Astrocyte (in vitro differentiated cells and primary cell): ENCODE measurements around the gene HRH2. TPM values are rescaled to one million over a fixed set of nuclear protein-coding genes. Genes with fewer than 3 reads are reported as not detected.

Experiments
- DNase-seq: peaks from one replicate; pipeline ENCODE4 v3.0.0-alpha.2; 2010; ENCODE audit warnings: low read depth
- FAIRE-seq: peaks from 2 replicates; lab custom pipeline; 2011; peaks lifted over from hg19 to GRCh38; lab: Jason Lieb, UNC
- H2AFZ ChIP-seq: 2 replicates; pipeline ENCODE4 v1.6.0; 2012; ENCODE audit warnings: low read depth, low read length, inconsistent platforms
- H3K27ac ChIP-seq: 2 replicates; pipeline ENCODE4 v1.5.1; 2011; ENCODE audit warnings: low read depth, low read length, inconsistent platforms
- H3K27me3 ChIP-seq: 2 replicates; pipeline ENCODE4 v1.6.0; 2011; ENCODE audit warnings: low read length, inconsistent platforms; ENCODE audit not compliant: insufficient read depth
- H3K36me3 ChIP-seq: 2 replicates; pipeline ENCODE4 v1.5.1; 2011; ENCODE audit warnings: low read length, inconsistent platforms; ENCODE audit not compliant: insufficient read depth
- H3K4me1 ChIP-seq: 2 replicates; pipeline ENCODE4 v1.5.1; 2011; ENCODE audit warnings: low read length, inconsistent platforms; ENCODE audit not compliant: insufficient read depth
- H3K4me2 ChIP-seq: 2 replicates; pipeline ENCODE4 v1.6.0; 2012; ENCODE audit warnings: low read length, inconsistent platforms
- H3K4me3 ChIP-seq: 2 replicates; pipeline ENCODE4 v1.5.1; 2011; ENCODE audit warnings: low read depth, mild to moderate bottlenecking, low read length, inconsistent platforms; ENCODE audit not compliant: insufficient read depth
- H3K79me2 ChIP-seq: 2 replicates; pipeline ENCODE4 v1.6.0; 2012; ENCODE audit warnings: mild to moderate bottlenecking, low read length, inconsistent platforms; ENCODE audit not compliant: insufficient read depth
- H3K9ac ChIP-seq: 2 replicates; pipeline ENCODE4 v1.6.0; 2012; ENCODE audit warnings: mild to moderate bottlenecking, low read length, inconsistent platforms
- H3K9me3 ChIP-seq: 2 replicates; pipeline ENCODE4 v1.5.1; 2012; ENCODE audit warnings: low read depth, mild to moderate bottlenecking, low read length, inconsistent platforms; ENCODE audit not compliant: insufficient read depth
- H4K20me1 ChIP-seq: 2 replicates; pipeline ENCODE4 v1.6.0; 2012; ENCODE audit warnings: low read length, inconsistent platforms; ENCODE audit not compliant: insufficient read depth
- H3K27ac Mint-ChIP-seq: one replicate; pipeline ENCODE4 v1.8.0; 2021; ENCODE audit warnings: mild to moderate bottlenecking, mixed read lengths; ENCODE audit not compliant: unreplicated experiment
- H3K27me3 Mint-ChIP-seq: one replicate; pipeline ENCODE4 v1.8.0; 2021; ENCODE audit warnings: low read depth, mixed read lengths; ENCODE audit not compliant: unreplicated experiment
- H3K36me3 Mint-ChIP-seq: one replicate; pipeline ENCODE4 v1.8.0; 2021; ENCODE audit warnings: low read depth, mixed read lengths; ENCODE audit not compliant: unreplicated experiment
- H3K4me1 Mint-ChIP-seq: one replicate; pipeline ENCODE4 v1.8.0; 2021; ENCODE audit warnings: low read depth, mixed read lengths; ENCODE audit not compliant: unreplicated experiment
- H3K4me3 Mint-ChIP-seq: one replicate; pipeline ENCODE4 v1.8.0; 2021; ENCODE audit warnings: mild to moderate bottlenecking, moderate library complexity, mixed read lengths; ENCODE audit not compliant: unreplicated experiment
- H3K9me3 Mint-ChIP-seq: one replicate; pipeline ENCODE4 v1.8.0; 2021; ENCODE audit warnings: mild to moderate bottlenecking, mixed read lengths; ENCODE audit not compliant: unreplicated experiment
- EZH2 ChIP-seq: IDR thresholded peaks from 2 replicates; pipeline ENCODE4 v1.6.1; 2012; ENCODE audit warnings: mild to moderate bottlenecking, low read length, inconsistent platforms; ENCODE audit not compliant: insufficient read depth
- total RNA-seq: library from RNA; stranded (reverse); gene quantifications from 2 replicates; pipeline ENCODE4 v1.2.1, GENCODE V29; 2021
- TF ChIP-seq, protein P1 (sequence below): IDR thresholded peaks from 2 replicates; pipeline ENCODE4 v1.5.1; 2011; ENCODE audit warnings: low read depth, mild to moderate bottlenecking, inconsistent platforms, low read length, moderate library complexity; ENCODE audit not compliant: insufficient read depth

Gene HRH2
- total RNA-seq, 1 donor from 2014 or later, result 1.9 TPM

- Histone ChIP-seq H3K36me3 (no peaks in the 10 kb centered on the region), H3K27ac (no peak overlapping the region), H3K4me1 (no peaks in the 10 kb centered on the region), H3K9ac (no peak overlapping the region), H2AFZ (no peak overlapping the region), H3K9me3 (no peaks in the 10 kb centered on the region), H3K27me3 (no peaks in the 10 kb centered on the region), H3K79me2 (no peaks in the 10 kb centered on the region), H3K4me3 (no peak overlapping the region), H3K4me2 (no peak overlapping the region), H4K20me1 (no peaks in the 10 kb centered on the region)
- H3K9me3 Mint-ChIP-seq, result peaks cover 5% of the 10 kb centered on the region
- H3K4me1 Mint-ChIP-seq, result no peaks in the 10 kb centered on the region
- FAIRE-seq, result no peak
- H3K4me3 Mint-ChIP-seq, result no peak overlapping the region
- no peak overlapping the region for H3K27ac Mint-ChIP-seq
- TF ChIP-seq, protein P1, sequence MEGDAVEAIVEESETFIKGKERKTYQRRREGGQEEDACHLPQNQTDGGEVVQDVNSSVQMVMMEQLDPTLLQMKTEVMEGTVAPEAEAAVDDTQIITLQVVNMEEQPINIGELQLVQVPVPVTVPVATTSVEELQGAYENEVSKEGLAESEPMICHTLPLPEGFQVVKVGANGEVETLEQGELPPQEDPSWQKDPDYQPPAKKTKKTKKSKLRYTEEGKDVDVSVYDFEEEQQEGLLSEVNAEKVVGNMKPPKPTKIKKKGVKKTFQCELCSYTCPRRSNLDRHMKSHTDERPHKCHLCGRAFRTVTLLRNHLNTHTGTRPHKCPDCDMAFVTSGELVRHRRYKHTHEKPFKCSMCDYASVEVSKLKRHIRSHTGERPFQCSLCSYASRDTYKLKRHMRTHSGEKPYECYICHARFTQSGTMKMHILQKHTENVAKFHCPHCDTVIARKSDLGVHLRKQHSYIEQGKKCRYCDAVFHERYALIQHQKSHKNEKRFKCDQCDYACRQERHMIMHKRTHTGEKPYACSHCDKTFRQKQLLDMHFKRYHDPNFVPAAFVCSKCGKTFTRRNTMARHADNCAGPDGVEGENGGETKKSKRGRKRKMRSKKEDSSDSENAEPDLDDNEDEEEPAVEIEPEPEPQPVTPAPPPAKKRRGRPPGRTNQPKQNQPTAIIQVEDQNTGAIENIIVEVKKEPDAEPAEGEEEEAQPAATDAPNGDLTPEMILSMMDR, result no peak
- no peak for TF ChIP-seq EZH2
- H3K36me3 Mint-ChIP-seq, result peaks cover 5% of the 10 kb centered on the region
- peaks cover 52% of the 10 kb centered on the region for H3K27me3 Mint-ChIP-seq
- DNase-seq, result no peak
These were observed 26.1 kb downstream of the HRH2 start for GRCh38 chr5:175683921-175684320.

DNA sequence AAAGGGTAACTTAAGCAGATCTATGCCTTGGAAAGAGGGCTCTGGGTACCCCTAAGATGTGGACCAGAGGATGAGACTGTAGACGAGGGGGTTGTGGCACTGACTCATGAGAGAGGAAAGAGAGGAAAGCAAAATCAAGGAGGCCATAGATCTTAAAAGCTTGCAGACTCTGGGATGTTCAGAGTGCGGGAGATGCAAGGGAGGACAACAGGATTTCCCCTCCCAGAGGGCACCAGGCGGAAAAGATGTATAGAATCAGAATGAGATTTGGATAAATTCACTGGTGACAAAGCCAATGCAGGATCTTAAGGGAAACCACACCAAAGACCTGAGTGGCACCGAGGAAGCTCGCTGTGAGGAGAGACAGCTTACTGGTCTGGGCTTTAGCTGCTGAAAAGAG, 27.1 kb downstream of the HRH2 start:
- FAIRE-seq, result no peak
- no peaks in the 10 kb centered on the region for H3K4me1 ChIP-seq

More for the DNA sequence above, 27.1 kb downstream of the HRH2 start:
- H3K4me1 Mint-ChIP-seq, result no peaks in the 10 kb centered on the region
- no peaks in the 10 kb centered on the region for H4K20me1 ChIP-seq
- peaks cover 5% of the 10 kb centered on the region for H3K36me3 Mint-ChIP-seq
- H3K27me3 ChIP-seq, result no peaks in the 10 kb centered on the region
- H3K27ac Mint-ChIP-seq, result no peak overlapping the region
- H3K79me2 ChIP-seq, result no peaks in the 10 kb centered on the region
- no peak overlapping the region for H3K4me3 Mint-ChIP-seq
- peaks cover 1% of the 10 kb centered on the region for H3K9me3 Mint-ChIP-seq
- H3K4me2 ChIP-seq, result no peak overlapping the region
- TF ChIP-seq, protein P1, result no peak
- no peak for TF ChIP-seq EZH2
- H3K36me3 ChIP-seq, result no peaks in the 10 kb centered on the region
- H3K9ac ChIP-seq, result no peak overlapping the region
- no peak overlapping the region for H2AFZ ChIP-seq
- DNase-seq, result no peak
- H3K27me3 Mint-ChIP-seq, result peaks cover 53% of the 10 kb centered on the region
- no peak overlapping the region for H3K27ac ChIP-seq
- no peak overlapping the region for H3K4me3 ChIP-seq
- H3K9me3 ChIP-seq, result no peaks in the 10 kb centered on the region
